GM21515 (cell line): ENCODE results near the gene EIF4E2.

ENCODE experiments used
- ATAC-seq: cut with Tn5 transposase; IDR thresholded peaks from one replicate; pipeline ENCODE4 v1.9.1; 2021; ENCODE audit not compliant: unreplicated experiment

The EIF4E2 gene

GRCh38 chr2:232592772-232593395 is 42.4 kb downstream of the EIF4E2 start:
- ATAC-seq = no peak

GRCh38 chr2:232593982-232594381 is 43.5 kb downstream of the EIF4E2 start:
- no peak for ATAC-seq

GRCh38 chr2:232597362-232598079 is 47.0 kb downstream of the EIF4E2 start:
- no peak for ATAC-seq

- no peak for ATAC-seq
These were observed 47.8 kb downstream of the EIF4E2 start for GRCh38 chr2:232598293-232598692.

- ATAC-seq = no peak
These were observed 49.7 kb downstream of the EIF4E2 start for GRCh38 chr2:232600053-232600773.

GRCh38 chr2:232603283-232603682 is 52.8 kb downstream of the EIF4E2 start:
- no peak for ATAC-seq

GRCh38 chr2:232604535-232604934 is 54.0 kb downstream of the EIF4E2 start:
- no peak for ATAC-seq

- ATAC-seq = no peak
These were observed 56.5 kb downstream of the EIF4E2 start for GRCh38 chr2:232607011-232607410.

GRCh38 chr2:232609607-232610006 is 59.1 kb downstream of the EIF4E2 start:
- no peak for ATAC-seq

GRCh38 chr2:232610081-232610480 is 59.6 kb downstream of the EIF4E2 start:
- no peak for ATAC-seq

- no peak for ATAC-seq
These were observed 60.6 kb downstream of the EIF4E2 start for GRCh38 chr2:232611061-232611460.

GRCh38 chr2:232611559-232612218 is 61.2 kb downstream of the EIF4E2 start:
- ATAC-seq = peak; percentile 55

GRCh38 chr2:232613538-232614134 is 63.1 kb downstream of the EIF4E2 start:
- no peak for ATAC-seq

GRCh38 chr2:232615339-232615738 is 64.8 kb downstream of the EIF4E2 start:
- no peak for ATAC-seq
